ENCODE results near the gene SPRN.
"Not testable (repeated sequence)": the region's sequence is repeated elsewhere in the genome, so short reads cannot be mapped to it uniquely, and the experiment has no call there.

SPRN gene

DNA sequence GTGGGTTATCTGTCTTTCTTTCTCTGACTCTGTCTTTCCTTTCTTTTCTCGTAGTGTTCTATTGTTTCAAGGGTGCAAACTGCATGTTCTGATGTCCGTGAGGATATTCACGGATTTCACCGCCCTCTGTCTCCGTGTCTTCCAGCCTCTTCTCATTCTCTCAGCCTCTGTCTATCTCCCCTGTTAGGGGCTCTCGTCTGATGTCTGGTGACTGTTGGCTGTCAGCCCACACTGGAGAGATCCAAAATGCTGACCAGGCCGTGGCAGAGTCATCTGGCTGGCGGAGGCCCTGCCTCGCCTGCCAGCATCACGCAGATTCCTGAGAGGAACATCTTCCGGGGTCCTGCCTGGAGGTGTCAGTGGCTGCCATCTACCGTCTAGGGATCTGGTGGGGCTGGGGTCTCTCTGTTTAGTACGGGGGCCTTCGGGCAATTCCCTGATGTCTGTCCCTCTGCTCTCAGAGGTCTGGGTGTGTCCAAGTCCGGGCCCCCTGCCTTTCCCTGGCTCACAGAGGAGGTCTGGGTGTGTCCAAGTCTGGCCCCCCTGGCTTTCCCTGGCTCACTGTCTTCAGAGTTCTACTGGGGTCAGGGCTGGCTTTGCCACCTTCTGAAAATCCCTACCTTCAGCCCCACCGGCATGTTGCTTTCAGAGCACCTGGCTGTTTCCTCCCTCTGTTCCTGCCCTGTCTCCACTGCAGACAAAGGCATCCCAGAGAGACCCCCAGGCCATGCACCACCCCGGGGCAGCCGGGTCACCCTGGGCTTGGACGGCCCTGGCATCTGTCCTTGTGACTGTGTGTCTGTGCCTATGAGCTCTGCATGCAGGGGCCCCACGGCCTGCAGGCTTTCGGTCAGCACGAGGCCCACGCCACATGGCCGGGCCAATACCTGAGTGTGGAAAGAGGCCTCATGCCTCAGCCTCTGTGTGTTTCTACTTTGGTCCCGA lies 15.4 kb upstream of the SPRN start:
- no peak for DNase-seq

DNA sequence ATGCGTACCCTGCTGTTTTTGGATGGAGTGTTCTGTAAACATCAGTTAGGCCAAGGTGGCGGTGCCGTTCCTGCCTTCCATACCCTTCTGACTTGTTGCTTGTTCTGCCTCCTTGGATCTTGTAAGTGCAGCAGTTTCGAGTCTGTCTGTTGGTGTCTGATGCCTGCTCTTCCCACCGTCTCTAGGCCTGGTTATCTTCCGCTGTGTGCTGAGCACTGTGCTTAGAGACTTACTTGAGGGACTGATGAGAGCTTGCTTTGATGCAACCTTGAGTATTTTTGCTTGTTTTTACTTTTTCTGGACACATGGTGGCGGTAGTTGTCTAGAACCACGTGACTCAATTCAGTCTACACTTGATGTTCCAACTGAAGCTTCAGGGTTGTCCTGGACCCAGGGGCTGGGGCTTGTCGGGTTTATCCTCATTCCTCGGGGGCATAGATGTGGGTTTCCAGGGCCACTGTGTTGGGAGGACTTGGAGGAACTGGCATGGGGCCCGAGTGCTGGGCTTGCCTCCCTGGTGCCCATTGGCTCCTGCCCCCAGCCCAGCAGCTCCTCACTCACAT lies 14.4 kb upstream of the SPRN start:
- no peak for DNase-seq

DNA sequence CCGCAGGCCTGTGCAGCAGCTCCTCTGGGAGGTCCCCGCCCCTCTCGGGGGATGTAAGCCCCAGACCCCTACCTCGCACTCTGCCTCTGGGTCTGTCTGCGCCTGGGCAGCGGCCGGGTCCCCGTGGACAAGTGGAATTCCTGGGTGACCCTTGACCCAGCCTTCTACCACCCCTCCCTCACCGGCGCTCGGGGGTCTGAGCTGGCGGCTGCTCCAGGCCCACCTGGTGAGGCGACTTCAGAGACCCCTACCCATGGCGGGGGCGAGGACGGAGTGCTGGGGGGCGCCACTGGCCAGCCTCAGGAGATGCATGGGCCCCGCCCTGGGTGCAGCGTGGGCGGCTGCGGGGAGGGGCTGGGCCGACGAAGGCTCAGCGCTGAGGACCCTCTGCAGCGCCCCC lies 8.4 kb upstream of the SPRN start:
- not testable (repeated sequence) for DNase-seq

DNA sequence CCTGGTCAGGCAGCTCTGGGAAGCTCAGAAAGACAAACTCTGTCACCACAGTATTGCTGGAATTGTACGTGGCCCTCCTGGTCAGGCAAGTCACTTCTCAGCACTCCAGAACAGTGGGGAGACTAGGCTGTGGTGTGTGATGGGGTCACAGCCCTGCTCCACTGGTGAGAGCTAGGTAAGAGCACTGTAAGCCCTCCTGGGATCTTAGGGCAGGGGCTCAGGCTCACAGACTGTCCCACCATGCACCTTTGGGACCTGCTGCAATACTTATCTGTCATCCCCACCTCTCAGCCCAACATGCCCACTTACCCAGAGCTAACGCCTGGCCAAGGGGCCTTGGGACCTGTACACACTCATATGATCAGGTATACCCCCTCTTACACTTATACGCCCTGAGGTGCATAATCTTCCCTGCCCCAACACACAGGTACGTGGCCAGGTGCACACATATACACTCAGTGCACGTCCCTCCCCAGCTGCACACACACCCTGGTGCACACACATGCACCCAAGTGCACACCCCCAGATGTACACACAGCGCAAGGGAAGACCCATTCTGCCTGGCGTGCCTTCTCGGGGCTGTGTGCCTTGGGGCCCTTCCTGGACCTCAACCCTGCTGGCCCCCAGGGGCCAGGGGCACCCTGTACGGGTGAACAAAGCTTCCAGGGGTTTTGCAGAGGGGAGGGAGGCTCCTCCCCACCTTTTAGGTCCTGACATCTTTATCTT lies 7.6 kb upstream of the SPRN start:
- not testable (repeated sequence) for DNase-seq

DNA sequence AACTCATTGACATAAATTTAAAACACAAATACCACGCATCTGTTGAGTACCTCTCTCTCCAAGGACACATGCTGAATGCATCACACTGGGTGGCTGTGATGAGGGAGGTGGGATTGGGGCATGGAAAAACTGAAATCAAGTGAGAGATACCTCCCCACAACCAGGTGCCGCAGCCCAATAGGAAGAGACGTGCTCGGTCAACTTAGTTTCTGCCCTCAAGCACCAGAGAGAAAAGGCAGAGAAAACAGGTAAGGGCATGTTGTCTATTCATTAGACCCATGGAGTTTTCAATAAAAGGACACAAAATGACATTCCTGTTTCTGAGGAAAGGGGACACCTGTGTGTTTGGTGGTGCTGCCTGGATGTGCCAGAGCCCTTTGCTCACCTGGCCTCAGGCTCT lies 5.1 kb upstream of the SPRN start:
- not testable (repeated sequence) for DNase-seq

DNA sequence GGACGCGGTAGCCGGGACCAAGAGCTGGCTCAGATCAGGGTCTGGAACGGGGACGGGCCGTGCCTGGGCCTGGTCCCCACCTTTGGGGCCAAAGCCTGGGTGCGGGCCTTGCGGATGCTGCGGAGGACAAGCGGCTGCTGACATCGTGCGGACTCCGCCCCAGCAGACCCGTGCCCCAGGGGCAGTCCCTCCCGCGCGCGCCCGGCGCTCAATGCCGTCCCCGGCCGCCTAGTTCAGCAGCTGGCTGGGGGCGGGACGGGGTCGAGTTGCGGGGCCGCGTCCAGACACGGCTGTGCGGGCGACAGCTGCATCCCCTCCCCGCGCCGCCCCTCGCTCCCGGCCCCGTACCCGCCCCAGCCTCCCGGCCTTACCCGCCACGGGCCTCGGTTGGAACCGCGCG lies 323 bp downstream of the SPRN start:
- DNase-seq = not testable (repeated sequence)

DNA sequence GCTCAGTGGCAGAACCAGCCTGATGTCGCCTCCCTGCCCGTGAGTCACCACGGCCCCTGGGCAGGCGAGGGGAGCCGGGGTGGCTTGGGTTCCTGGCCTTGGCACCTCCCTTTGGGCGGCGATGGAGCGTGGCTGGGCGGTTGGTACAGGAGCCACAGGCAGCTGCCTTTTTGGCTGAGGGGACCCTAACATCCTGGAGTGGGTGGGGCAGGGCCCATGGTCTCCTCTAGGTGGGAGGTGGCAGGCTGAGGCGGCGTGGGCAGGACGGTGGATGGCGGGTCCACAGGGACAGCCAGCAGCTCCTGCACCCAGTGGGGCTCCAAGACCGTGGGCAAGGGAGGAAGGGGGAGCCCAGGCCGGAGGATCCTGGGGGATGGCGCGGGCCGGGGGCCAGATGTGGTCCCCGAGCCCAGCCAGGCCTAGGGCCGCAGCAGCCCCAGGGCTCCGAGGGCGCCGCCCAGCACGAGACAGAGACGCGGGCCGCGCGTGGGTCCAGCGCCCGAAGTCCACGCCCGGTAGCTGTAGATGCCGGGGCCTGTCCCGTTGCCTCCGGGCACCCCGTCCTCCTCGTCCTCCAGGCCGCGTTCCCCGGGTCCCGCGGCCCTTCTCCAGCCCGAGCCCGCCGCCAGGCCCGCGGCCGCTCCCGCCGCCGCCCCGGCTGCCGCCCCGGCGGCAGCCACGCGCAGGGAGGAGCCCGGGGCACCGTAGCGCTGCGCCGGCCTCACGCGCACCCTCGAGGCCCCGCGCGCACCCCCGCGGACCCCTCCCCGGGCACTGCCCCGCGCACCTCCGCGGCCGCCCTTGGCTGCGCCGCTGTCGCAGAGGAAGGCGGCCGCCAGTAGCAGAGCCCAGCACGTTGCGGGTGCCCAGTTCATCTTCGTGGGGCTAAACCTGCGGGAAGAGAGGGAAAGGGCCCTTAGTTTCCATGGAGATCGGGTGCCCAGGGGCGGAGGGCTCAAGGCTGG lies 1.3 kb downstream of the SPRN start:
- no peak for DNase-seq

DNA sequence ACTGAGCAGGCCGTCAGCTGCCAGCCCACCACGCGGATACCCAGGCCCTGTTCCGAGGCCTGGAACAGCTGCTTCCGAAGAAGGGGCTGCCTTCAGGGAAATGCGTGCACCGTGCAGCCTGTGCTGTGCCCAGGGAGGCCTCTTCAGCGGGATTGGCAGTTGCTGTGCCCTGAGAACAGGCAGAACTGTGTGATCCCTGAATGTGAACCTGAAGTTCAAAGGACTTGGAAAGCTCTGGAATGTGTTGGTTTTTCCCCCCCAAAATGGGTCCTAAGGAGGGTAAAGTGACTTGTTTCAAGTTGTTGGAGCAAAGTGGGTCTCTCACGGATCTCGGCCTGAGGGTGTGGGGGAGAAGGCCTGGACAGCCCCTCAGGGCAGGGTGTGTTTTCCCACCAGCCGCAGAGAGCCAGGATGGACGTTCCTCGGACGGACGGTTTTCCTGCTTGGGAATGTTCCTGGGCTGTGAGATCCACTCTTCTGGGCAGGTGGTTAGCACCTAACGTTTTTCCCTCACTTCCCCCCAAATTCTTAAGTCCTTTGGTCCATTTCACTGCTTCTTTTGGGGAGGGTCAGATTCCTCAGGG lies 2.1 kb downstream of the SPRN start:
- DNase-seq = no peak

DNA sequence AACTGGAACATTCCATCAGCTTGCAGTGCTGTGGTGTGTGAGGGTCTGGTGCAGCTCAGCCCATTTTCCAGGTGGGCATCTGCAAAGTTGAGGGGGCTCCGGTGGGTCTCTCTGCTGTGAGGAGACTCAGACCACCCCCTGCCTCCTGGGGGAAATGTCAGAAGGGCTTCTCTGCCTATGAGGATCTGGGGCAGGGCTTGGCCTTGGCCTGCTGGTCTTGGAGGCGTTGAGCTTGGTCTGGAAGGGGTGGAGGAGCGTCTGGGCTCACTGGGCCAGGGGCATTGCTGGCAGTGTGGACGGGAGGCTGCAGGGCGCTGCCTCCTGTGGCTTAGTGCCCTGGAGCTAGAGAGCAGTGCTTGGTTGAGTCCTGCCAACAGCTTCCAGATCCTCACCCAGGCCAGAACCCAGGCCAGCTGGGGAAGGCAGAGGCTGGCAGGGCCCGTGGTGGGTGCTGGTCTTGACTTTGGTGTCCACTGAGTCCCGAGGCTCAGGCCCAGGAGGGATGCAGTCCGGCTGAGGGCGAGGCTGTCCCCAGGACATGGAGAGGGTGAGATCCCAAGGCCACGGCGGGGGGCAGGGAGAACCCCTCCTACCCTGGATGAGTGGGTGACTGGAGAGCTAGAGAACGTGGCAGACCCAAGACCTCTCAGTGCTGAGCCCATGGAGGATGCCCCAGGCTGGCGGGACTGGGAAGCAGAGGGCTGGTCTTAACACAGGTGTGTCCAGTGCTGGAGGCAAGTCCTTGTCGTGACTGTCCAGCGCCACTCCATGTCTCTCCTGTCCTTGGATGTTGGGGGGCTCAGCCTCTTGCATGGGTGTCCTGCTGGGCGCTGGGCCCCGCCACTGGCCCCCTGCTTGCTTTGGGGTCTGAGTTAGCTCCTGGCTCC lies 2.8 kb downstream of the SPRN start:
- no peak for DNase-seq

DNA sequence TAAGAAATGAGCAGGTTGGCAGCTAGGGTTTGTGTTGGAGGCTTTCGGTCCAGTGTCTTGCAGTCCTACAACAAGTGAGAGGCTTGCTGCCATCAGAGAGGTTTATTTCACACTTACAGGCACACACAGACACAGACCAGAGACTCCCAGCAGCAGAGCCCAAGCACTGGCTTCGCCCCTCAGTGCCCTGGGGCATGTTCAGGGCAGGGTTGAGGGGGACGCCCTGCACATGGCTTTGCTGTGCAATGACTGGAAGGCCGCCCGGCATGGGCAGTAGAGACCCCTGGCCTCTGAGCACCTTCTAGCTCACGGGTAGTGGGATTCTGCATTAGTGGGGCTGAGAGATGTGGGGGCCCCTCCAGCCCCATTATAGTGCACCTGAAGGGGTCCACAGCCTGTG lies 3.8 kb downstream of the SPRN start:
- no peak for DNase-seq

DNA sequence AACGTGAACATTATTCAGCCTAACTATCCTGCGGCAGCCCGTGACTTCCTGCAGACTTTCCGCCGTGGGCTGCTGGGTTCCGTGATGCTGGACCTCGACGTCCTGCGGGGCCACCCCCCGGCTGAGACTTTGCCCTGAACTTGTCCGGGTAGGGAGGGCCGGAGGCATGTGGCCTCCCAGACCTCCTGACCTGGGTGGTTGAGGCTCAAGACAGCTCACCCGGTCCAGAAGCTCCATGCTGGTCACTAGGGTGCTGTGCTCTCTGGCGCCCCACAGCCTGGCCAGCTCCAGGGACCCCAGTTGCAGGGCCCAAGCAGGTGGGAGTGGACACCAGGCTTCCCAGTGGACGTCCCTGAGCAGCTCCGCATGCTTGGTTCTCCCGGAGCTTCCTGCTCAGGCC lies 4.4 kb downstream of the SPRN start:
- DNase-seq = no peak

DNA sequence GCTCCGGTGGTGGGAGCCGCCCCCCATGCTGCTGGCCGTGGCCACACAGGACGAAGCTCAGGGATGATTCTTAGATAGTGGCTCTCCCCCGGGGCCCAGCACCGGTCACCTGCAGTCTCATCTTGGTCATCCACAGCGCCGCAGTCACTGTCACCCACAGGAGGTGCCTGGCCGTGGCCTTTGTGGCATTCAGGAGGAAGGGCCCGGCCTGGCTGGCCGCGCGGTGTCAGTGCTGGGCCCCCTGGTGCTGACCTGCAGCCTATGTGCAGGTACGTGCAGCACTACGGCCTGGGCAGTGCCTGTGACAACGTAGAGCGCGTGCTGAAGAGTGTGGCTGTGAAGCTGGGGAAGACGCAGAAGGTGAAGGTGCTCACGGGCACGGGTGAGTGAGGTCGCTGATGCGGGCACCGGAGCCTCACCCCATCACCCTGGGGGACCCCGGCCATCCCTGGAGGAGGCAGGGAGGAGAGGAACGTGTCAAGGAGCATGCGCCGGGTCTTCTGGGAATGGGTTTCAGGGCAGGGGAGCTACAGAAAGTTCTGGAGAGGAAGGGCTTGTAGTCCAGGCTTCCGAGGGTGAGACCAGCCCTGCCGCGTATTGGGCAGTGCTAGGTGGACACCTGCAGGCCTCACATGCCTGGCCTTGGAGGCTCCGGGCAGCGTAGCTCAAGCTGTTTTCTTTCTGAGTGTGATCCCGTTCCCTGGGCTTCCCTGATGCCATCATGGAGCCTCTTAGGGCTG lies 5.0 kb downstream of the SPRN start:
- DNase-seq = no peak

DNA sequence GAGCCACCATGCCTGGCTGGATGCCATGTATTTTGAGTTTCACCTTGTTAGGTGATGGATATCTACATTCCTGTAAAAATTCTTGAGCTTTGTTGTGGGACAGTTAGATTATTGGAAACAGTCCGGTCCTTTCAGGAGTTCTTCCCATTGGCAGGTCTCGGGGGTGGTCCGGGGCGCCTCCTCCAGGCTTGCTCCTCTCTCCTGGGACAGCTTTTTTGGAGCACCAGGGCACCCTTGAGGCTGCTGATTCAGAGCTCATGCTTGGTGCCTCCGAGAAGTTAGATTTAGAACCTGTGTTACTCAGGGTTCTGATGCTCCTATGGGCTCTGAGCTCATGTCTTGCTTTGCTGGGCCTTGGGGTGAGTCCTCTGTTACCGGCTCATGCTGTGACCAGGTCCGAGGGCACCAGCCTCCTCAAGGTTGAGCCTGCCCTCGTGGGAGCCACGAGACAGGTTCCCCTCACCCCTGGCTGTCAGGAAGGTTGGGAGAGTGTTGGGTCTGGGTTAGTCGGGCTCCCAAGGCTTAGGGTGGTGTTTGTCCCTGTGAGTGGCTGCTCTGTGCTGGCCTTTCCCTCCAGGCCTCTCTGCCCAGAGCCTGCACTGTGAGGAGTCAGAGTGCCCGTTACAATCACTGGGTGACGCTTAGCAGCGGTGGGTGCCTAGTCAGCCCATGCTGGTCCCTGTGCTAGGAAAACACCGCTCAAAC lies 6.0 kb downstream of the SPRN start:
- no peak for DNase-seq

DNA sequence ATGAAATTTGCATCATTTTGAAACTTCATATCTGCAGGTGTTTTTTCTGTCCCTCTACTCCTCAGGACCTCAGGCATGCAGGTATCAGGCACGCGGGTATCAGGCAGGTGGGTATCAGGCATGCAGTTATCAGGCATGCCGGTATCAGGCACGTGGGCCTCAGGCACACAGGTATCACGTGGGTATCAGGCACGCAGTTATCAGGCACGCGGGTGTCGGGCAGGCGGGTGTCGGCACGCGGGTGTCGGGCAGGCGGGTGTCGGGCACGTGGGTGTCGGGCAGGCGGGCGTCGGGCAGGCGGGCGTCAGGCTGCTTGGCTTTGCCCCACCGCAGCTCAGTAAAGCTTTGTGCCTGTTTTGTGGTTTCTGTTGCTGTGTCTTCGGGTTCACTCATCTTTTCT lies 8.7 kb downstream of the SPRN start:
- no peak for DNase-seq

DNA sequence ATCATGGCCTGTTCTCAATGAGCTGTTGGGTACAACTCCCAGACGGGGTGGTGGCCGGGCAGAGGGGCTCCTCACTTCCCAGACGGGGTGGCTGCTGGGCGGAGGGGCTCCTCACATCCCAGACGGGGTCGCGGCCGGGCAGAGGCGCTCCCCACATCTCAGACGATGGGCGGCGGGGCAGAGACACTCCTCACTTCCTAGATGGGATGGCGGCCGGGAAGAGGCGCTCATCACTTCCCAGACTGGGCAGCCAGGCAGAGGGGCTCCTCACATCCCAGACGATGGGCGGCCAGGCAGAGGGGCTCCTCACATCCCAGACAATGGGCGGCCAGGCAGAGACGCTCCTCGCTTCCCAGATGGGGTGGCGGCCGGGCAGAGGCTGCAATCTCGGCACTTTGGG lies 10.0 kb downstream of the SPRN start:
- DNase-seq = not testable (repeated sequence)

DNA sequence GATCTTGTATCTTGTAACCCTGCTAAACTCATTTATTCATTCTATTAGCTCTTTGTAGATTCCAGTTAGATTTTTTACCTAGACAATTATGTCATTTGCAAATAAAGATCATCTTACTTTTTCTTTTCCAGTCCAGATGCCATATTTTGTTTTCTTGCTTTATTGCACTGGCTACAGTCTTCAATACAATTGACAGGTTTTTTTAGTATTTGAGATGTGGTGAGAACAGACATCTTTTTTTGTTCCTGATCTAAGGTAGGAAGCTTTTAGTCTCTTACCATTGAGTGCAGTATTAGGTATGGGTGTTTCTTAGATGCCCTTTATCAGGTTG lies 12.1 kb downstream of the SPRN start:
- no peak for DNase-seq

DNA sequence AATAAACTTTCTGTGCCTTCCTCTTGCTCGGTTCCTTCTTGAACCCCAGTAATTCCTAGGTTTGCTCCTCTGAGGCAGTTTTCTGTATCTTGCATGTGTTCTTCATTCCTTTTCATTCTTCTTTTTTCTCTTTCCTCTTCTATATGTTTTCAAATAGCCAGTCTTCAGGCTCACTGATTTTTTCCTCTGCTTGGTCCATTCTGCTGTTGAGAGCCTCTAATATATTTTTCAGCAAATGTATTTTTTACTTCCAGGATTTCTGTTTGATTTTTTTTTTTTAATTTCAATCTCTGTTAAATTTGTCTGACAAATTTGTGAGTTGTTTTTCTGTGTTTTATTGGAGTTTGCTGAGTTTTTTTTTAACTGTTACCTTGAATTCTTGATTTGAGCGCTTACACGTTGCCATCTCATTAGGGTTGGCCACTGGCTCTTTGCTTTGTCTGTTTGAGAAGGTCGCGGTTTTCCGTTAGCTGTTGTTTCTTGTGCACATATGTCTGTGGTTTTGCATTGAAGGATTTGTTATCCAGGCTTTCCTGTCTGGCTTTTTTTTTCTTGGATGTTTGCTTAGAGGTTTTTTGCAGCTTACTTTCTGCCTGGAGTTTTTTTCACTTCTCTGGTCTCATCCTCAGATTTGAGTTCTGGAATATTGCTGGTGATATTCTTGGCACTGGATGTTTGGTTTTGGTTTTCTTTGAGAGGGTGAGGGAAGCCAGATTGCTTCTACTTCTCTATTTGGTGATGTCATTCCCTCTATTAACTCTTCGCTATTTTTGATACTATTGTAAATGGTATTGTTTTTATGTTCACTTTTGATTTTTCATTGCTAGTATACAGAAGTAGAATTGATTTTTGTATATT lies 12.7 kb downstream of the SPRN start:
- no peak for DNase-seq

DNA sequence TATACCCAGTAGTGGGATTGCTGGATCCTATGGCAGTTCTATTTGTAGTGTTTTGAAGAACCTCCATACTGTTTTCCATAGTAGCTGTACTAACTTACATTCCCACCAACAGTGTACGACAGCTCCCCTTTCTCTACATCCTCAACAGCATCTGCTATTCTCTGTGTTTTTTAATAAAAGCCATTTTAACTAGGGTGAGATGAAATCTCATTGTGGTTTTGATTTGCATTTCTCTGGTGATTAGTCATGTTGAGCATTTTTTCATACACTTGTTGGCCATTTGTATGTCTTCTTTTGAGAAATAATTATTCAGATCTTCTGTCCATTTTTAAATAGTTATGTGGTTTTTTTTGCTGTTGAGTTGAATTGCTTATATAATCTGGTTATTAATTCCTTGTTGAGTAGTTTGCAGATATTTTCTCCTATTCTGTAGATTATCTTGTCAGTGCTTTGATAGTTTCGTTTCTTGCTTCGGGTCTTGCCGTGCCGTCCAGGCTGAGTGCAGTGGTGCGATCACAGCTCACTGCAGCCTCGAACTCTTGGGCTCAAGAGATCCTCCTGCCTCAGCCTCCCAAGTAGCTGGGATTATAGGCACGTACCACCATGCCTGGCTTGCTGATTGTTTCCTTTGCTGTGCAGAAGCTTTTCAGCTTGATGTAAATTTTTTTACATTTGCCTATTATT lies 18.4 kb downstream of the SPRN start:
- no peak for DNase-seq

Data from NCI-H226 (cell line).